ENCODE results near the gene WBP2NL.

GRCh38 chr22:41963453-41964111, 35.0 kb upstream of the WBP2NL start:
- TF ChIP-seq CTCF (IDR thresholded peaks at IDR 0.05; ENCODE audit: low read depth, low read length, missing input control) = no peak
- no peak for TF ChIP-seq MAX (IDR thresholded peaks at IDR 0.05)
- TF ChIP-seq ZBTB33 (IDR thresholded peaks at IDR 0.05) = no peak

Data from liver (tissue), 2 donors.